Neuronal stem cell (in vitro differentiated cells): ENCODE measurements around the gene TMEM135.

ENCODE experiments used
- DNase-seq: peaks from one replicate; pipeline ENCODE4 v3.0.0-alpha.2; 2013; ENCODE audit warnings: low spot score
- H2AFZ ChIP-seq: one replicate; pipeline ENCODE4 v1.6.1; 2013; ENCODE audit warnings: mild to moderate bottlenecking, low read length, inconsistent platforms
- H2AK5ac ChIP-seq: 2 replicates; pipeline ENCODE4 v1.6.1; 2013; ENCODE audit warnings: low read depth, mild to moderate bottlenecking, inconsistent platforms, low read length, moderate library complexity, mixed read lengths
- H2BK120ac ChIP-seq: 2 replicates; pipeline ENCODE4 v1.6.1; 2013; ENCODE audit warnings: low read depth, mild to moderate bottlenecking, inconsistent platforms, low read length, moderate library complexity, mixed read lengths
- H2BK12ac ChIP-seq: one replicate; pipeline ENCODE4 v1.6.1; 2013; ENCODE audit warnings: low read length, inconsistent platforms
- H2BK15ac ChIP-seq: 2 replicates; pipeline ENCODE4 v1.6.1; 2013; ENCODE audit warnings: mild to moderate bottlenecking, low read length, inconsistent platforms, mixed read lengths
- H2BK5ac ChIP-seq: one replicate; pipeline ENCODE4 v1.6.1; 2013; ENCODE audit warnings: inconsistent platforms, mild to moderate bottlenecking, low read length, moderate library complexity
- H3K14ac ChIP-seq: one replicate; pipeline ENCODE4 v1.6.1; 2013; ENCODE audit warnings: low read length, inconsistent platforms
- H3K18ac ChIP-seq: 2 replicates; pipeline ENCODE4 v1.6.1; 2013; ENCODE audit warnings: low read length, inconsistent platforms
- H3K23ac ChIP-seq: 2 replicates; pipeline ENCODE4 v1.6.1; 2013; ENCODE audit warnings: low read depth, mild to moderate bottlenecking, mixed read lengths, low read length, inconsistent platforms; ENCODE audit not compliant: poor library complexity
- H3K27ac ChIP-seq: replicated peaks from 3 replicates; pipeline ENCODE4 v1.5.1; 2013; ENCODE audit warnings: low read length, inconsistent platforms
- H3K27me3 ChIP-seq, 3 experiments: 2 replicates each; pipeline ENCODE4 v1.6.1; 2013; ENCODE audit warnings: low read length in 3 of 3, mild to moderate bottlenecking in 2 of 3, inconsistent platforms in 1 of 3, low read depth in 1 of 3, mixed read lengths in 1 of 3, moderate library complexity in 1 of 3; ENCODE audit not compliant: control insufficient read depth in 3 of 3, insufficient read depth in 3 of 3
- H3K36me3 ChIP-seq, 2 donors: replicated peaks in 1 of 2; 2 replicates each; pipeline ENCODE4 v1.6.1; 2013; ENCODE audit warnings: low read length in 2 of 2; ENCODE audit not compliant: control insufficient read depth in 2 of 2, insufficient read depth in 2 of 2
- H3K4ac ChIP-seq: 2 replicates; pipeline ENCODE4 v1.6.1; 2013; ENCODE audit warnings: inconsistent platforms, mild to moderate bottlenecking, low read length, moderate library complexity
- H3K4me1 ChIP-seq, 2 donors: 1 replicate in 1 of 2; 2 replicates in 1 of 2; pipeline ENCODE4 v1.6.1; 2013; ENCODE audit warnings: low read length in 2 of 2, low read depth in 1 of 2; ENCODE audit not compliant: control insufficient read depth in 2 of 2, insufficient read depth in 1 of 2
- H3K4me2 ChIP-seq: one replicate; pipeline ENCODE4 v1.6.1; 2013; ENCODE audit warnings: mild to moderate bottlenecking, low read length, inconsistent platforms; ENCODE audit not compliant: insufficient read depth, poor library complexity, severe bottlenecking
- H3K4me3 ChIP-seq, 2 donors: 2 replicates each; pipeline ENCODE4 v1.5.1; 2013; ENCODE audit warnings: low read length in 2 of 2, mild to moderate bottlenecking in 2 of 2, inconsistent platforms in 1 of 2, moderate library complexity in 1 of 2
- H3K79me1 ChIP-seq: one replicate; pipeline ENCODE4 v1.6.1; 2013; ENCODE audit warnings: low read depth, mild to moderate bottlenecking, inconsistent platforms, low read length, moderate library complexity
- H3K9ac ChIP-seq: one replicate; pipeline ENCODE4 v1.6.1; 2013; ENCODE audit warnings: mild to moderate bottlenecking, low read depth, low read length, inconsistent platforms; ENCODE audit not compliant: poor library complexity
- H3K9me3 ChIP-seq, 2 donors: replicated peaks in 1 of 2; 2 replicates each; pipeline versions ENCODE3 to v1.6.1; 2013; ENCODE audit warnings: low read length in 2 of 2, mild to moderate bottlenecking in 2 of 2, inconsistent platforms in 1 of 2, low read depth in 1 of 2, mixed read lengths in 1 of 2, moderate library complexity in 1 of 2; ENCODE audit not compliant: control insufficient read depth in 2 of 2, insufficient read depth in 1 of 2
- H4K8ac ChIP-seq: one replicate; pipeline ENCODE4 v1.6.1; 2013; ENCODE audit warnings: low read depth, mild to moderate bottlenecking, inconsistent platforms, low read length, moderate library complexity
- H4K91ac ChIP-seq: one replicate; pipeline ENCODE4 v1.6.1; 2013; ENCODE audit warnings: low read length, low read depth, mild to moderate bottlenecking, inconsistent platforms; ENCODE audit not compliant: poor library complexity
- WGBS, 2 donors: extraction: QIAGEN DNeasy Blood & Tissue Kit; methylation state at CpG; one replicate each; pipeline ENCODE4 v1.1.7; 2013; ENCODE audit warnings: missing lambda C conversion rate in 2 of 2, mixed read lengths in 1 of 2; ENCODE audit not compliant: insufficient read length in 2 of 2, insufficient replicate concordance in 1 of 2; ENCODE audit errors: extremely low coverage in 2 of 2; 5-methylcytosine and 5-hydroxymethylcytosine counted together

TMEM135 gene

DNA sequence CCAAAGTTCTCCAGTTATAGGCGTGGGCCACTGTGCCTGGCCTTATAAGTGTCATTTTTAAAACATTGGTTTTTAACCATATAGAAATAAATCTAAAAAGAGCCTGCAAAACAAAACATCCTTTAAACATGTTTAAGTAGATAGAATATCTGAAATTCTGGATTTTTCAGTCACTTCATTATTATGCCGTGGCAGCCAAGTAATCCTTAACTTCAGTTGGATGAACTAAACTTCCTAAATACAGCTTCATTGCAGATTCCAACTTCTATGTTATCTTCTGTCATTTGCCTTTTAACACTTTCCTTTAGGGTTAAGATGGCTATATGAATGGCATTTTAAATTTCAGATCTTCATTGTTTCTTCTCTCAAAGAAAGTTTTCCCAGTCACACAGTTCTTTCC is 291.4 kb downstream of the TMEM135 start:
- H3K9ac ChIP-seq, result no peak overlapping the region
- no peak overlapping the region for H4K8ac ChIP-seq
- no peak overlapping the region for H3K23ac ChIP-seq
- no peak overlapping the region for H2BK15ac ChIP-seq
- no peaks in the 10 kb centered on the region for H3K4me1 ChIP-seq
- H3K36me3 ChIP-seq, result no peaks in the 10 kb centered on the region
- no peaks in the 10 kb centered on the region for H3K9me3 ChIP-seq
- no peak overlapping the region for H3K18ac ChIP-seq
- no peak overlapping the region for H3K4me3 ChIP-seq
- no peak overlapping the region for H3K4me2 ChIP-seq
- H3K14ac ChIP-seq, result no peak overlapping the region
- no peak overlapping the region for H2AFZ ChIP-seq
- no peaks in the 10 kb centered on the region for H3K79me1 ChIP-seq
- H2BK5ac ChIP-seq, result no peak overlapping the region
- no peak overlapping the region for H3K4ac ChIP-seq
- no peak overlapping the region for H2BK12ac ChIP-seq
- no CpG with 5 or more reads among the region's 2 CpGs for WGBS, 2 donors
- H4K91ac ChIP-seq, result no peak overlapping the region
- DNase-seq, result no peak
- no peak overlapping the region for H2AK5ac ChIP-seq
- no peak overlapping the region for H3K27ac ChIP-seq
- H3K27me3 ChIP-seq, result no peaks in the 10 kb centered on the region
- no peak overlapping the region for H2BK120ac ChIP-seq

DNA sequence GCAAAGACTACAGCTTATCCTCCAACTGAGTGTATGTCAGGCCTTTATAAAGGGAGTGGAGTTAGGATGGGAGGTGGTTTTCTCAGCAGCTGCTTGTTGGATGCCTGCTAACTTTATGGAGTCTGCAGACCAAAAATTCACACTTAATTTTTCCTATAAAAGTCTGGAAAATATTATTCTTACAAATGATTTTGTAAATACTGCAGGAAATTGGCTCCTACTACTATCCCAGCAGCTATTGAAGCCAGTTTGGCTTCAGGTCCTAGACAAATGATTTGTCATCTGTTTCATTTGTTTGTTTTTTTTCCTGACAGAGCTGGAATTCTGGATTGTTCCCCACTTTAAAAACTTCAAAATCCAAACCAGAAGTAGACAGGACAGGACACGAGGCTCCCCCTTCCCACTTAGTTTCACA is 292.5 kb downstream of the TMEM135 start:
- H3K4ac ChIP-seq, result no peak overlapping the region
- no CpG with 5 or more reads among the region's 1 CpG for WGBS, 2 donors

GRCh38 chr11:87331273-87331672 is 293.5 kb downstream of the TMEM135 start:
- Histone ChIP-seq H3K36me3 (no peaks in the 10 kb centered on the region), H2AFZ (no peak overlapping the region), H2BK5ac (no peak overlapping the region), H2BK120ac (no peak overlapping the region), H3K27ac (no peak overlapping the region), H2BK15ac (no peak overlapping the region), H3K4me2 (no peak overlapping the region), H3K4me3 (no peak overlapping the region), H3K14ac (no peak overlapping the region), H2AK5ac (no peak overlapping the region), H4K91ac (no peak overlapping the region), H3K4me1 (no peaks in the 10 kb centered on the region), H3K27me3 (no peaks in the 10 kb centered on the region), H3K23ac (no peak overlapping the region), H3K18ac (no peak overlapping the region), H3K9me3 (no peaks in the 10 kb centered on the region), H3K9ac (no peak overlapping the region), H3K79me1 (no peaks in the 10 kb centered on the region), H3K4ac (no peak overlapping the region), H4K8ac (no peak overlapping the region), H2BK12ac (no peak overlapping the region)
- DNase-seq, result no peak
- WGBS, 2 donors, result no CpG with 5 or more reads among the region's 6 CpGs

More for the DNA sequence above, 292.5 kb downstream of the TMEM135 start:
- Histone ChIP-seq H4K91ac (no peak overlapping the region), H2AFZ (no peak overlapping the region), H3K14ac (no peak overlapping the region), H3K23ac (no peak overlapping the region), H3K9ac (no peak overlapping the region), H4K8ac (no peak overlapping the region), H2BK15ac (no peak overlapping the region), H3K36me3 (no peaks in the 10 kb centered on the region), H3K9me3 (no peaks in the 10 kb centered on the region), H3K79me1 (no peaks in the 10 kb centered on the region), H2BK12ac (no peak overlapping the region), H2AK5ac (no peak overlapping the region), H3K27ac (no peak overlapping the region), H2BK5ac (no peak overlapping the region), H3K4me3 (no peak overlapping the region), H3K4me1 (no peaks in the 10 kb centered on the region), H2BK120ac (no peak overlapping the region), H3K4me2 (no peak overlapping the region), H3K18ac (no peak overlapping the region), H3K27me3 (no peaks in the 10 kb centered on the region)
- DNase-seq, result no peak

DNA sequence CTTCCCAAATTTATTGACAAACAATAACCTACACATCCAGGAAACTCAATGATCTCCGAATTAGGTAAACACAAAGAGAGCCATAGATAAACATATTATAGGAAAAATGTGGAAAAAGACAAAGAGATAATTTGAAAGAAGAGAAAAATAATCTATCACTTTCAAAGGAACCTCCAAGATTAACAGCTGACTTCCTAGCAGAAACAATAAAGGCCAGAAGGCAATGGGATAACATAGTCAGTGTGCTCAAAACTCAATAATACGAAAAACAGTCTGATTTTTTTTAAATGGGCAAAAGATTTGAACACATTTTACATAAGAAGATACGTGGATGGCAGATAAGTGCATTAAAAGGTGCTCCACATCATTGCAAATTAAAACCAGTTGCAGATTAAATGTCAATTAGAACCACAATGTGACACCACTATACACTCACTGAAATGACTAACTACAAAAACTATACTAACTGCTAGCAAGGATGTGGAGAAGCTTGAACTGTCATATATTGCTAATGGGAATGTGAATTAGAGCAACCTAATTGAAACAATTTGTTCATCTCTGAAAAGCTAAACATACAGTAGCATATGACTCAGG is 300.4 kb downstream of the TMEM135 start:
- no peak for DNase-seq
- H3K4me3 ChIP-seq, result no peak overlapping the region
- H2BK120ac ChIP-seq, result no peak overlapping the region
- no peaks in the 10 kb centered on the region for H3K4me1 ChIP-seq
- H2BK15ac ChIP-seq, result no peak overlapping the region
- no peak overlapping the region for H3K4me2 ChIP-seq
- H3K27me3 ChIP-seq, result no peaks in the 10 kb centered on the region
- no peak overlapping the region for H2BK5ac ChIP-seq
- no peak overlapping the region for H2AK5ac ChIP-seq
- no peak overlapping the region for H3K14ac ChIP-seq
- no peak overlapping the region for H3K27ac ChIP-seq
- no peak overlapping the region for H2BK12ac ChIP-seq
- H2AFZ ChIP-seq, result no peak overlapping the region
- no peak overlapping the region for H3K18ac ChIP-seq
- no peak overlapping the region for H3K4ac ChIP-seq
- no peak overlapping the region for H4K91ac ChIP-seq
- no peak overlapping the region for H4K8ac ChIP-seq
- H3K79me1 ChIP-seq, result no peaks in the 10 kb centered on the region
- no peak overlapping the region for H3K9ac ChIP-seq
- H3K23ac ChIP-seq, result no peak overlapping the region
- no CpG with 5 or more reads among the region's 3 CpGs for WGBS, 2 donors
- H3K9me3 ChIP-seq, result peaks cover 3 to 8% of the 10 kb centered on the region in 2 donors
- H3K36me3 ChIP-seq, result no peaks in the 10 kb centered on the region
